ENCODE measurements around the gene SPOCK2.

Gene SPOCK2

DNA sequence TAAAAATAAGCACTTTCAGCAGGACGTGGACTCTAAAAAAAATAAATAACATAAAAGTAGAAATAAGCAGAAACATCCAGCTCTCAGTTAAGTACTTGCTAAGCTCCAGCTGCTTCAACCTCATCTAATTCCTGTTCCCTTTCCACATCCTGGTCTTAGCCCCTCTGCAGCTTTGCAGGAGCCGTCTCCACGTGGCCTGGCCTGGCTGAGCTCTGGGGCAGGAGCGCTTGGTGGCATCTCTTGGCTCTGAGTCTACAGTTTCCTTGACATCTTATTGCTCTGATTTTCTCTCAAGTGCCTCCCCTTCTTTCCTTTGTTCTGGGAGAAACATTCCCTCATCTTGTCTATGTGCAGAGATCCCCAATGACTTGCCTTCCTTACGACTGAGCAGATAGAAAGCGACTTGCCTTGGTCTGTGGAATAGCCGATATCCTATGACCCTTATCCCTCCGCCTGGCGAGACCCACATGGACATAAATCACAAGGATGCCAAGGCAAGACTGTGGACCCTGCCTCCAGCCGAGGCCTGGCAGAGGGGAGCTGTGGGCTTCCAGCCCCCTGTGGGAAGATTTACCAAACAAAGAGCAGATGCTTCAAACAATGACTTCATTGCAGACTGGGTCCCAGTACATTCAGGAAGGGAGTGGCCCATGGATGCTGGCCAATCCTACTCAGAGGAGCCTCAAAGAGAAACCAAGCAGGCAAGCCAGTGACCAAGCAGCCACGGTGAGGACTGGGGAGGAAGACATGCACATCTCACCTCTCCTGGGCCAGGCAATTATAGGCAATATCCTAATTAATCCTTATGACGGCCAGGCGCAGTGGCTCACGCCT lies 61.9 kb downstream of the SPOCK2 start:
- no peak for FAIRE-seq

DNA sequence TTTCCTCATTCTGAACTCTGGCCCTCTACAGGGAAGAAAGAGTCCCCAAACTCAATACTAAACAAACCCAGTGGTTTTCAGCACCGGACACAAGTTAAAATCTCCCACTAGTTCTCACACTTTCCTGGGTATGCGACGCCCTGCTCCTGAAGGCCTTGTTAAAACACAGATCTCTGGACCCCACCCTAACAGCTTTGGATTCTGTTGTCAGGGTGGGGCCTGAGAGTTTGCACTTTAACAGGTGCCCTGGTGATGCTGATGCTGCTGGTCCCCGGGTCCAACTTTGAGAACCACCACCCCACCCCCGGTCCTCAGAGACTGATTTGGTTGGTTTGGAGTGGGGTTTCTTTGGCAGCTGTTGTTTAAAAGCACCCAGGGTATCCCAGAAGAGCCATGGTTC lies 62.5 kb downstream of the SPOCK2 start:
- no peak for FAIRE-seq

DNA sequence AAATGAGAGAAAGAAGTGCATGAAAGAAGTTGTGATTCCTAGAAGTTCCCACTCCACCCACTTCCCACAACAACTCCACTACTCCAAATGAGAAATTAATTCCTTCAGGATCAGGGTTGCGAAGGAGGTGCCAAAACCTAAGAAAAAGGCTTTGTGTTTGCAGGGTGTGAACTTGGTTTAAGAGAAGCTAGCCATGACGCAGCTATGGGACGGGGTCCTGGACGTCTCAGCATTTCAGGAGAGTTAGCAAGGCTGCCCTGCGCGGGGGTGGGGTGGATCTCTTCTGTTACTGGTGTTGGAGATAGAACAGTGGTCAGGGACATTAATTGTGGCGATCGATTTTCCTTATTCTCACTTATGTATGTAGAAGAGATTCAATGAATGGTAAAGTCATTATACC lies 63.0 kb downstream of the SPOCK2 start:
- no peak for FAIRE-seq

DNA sequence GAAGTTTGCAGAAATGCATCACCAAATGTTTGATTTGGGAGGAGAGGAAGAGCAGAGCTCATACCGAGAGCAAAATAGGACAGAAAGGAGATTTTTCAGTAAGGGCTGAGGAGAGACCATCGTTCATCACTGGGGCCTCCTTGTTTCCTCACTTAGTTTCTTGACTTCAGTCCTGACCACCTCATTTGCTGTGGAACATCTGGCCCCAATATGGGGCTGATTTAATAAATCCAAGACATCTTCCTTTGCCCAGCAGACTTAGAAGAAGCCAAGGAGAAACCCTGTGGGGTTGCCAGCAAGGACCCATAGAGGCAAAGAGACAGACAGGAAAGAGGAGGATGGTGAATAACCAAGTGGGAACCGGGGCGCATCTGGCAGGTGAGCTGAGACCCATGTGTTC lies 63.8 kb downstream of the SPOCK2 start:
- FAIRE-seq, result no peak

DNA sequence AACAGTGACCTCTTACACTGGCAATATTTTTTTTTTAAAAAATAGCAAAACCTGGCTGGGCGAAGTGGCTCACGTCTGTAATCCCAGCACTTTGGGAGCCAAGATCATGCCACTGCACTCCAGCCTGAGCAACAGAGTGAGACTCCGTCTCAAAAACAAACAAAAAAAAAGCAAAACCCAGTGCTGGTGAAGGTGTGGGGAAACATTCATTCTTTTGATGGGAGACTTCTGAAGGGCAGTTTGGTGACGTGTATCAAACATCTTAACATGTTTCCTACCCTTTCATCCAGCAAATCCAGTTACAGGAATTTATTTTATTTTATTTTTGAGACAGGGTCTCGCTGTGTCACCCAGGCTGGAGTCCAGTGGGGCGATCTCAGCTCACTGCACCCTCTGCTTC lies 66.1 kb downstream of the SPOCK2 start:
- FAIRE-seq, result no peak

DNA sequence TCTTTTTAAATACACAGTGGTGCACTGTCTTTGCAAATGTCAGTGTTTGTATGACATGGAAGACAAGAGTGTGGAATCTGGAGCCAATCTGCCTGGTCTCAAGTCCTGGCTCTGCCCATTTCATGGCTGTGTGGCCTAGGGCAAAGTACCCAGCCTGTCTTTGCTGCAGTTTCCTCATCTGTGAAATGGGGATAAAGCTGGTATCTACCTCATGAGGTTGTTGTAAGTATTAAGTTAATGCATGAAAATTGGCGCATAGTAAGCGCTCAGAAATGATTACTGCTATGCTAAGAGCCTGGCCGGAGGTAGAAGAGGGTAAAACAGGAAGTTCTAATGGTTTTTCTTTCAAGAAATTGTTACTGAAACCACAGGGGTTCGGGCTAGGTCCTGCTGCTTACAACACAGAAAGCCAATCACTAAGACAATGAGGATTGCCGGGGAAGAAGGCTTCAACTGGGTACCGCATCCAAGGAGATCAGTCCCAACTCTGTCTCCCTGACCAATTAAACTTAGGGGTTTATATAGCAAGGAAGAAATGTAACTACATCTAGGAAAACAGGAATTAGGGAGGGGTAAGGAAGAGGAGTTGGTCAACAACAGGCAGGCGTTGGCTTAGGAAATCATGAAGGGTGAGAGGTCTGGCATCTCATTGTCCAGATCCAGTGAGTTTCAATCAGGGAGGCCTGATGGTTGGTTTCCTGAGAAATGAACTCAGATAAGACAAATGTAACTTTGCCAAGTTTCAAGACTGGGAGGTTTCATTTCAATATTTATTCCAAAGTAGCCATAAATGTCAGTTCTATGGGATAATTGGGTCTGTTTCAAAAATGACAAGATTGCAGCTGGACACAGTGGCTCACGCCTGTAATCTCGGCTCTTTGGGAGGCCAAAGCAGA lies 67.2 kb downstream of the SPOCK2 start:
- no peak for FAIRE-seq

DNA sequence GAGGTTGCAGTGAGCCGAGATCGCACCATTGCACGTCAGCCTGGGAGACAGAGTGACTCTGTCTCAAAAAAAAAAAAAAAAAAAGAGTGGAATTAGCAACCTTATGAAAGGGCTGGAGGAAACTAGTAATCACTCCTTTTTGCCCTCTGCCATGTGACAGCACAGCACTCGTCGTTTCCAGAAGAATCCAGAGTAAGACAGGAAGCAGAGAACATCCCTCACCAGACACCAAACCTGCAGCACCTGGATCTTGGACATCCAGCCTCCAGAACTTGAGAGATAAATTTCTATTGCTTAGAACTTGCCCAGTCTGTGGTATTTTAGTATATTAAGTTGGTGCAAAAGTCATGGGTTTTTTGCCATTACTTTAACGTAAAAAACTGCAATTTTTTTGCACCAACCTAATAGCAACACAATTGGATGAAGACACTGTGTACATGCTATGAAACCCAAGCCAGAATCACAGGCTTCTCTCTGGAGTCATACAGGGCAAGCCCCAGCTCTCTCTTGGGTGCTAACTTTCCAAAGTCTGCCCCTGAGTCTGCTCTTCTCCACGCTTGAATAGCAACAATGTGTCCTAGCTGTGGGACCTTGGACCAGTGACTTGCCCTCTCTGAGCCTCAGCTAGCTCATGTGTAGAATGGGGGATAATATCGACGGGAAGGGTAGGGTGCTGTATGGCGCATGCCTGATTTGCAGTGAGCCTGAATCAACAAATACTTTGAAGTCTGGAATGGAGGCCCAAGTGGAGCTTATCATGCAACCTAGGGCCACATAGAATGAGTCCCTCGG lies 69.1 kb downstream of the SPOCK2 start:
- FAIRE-seq, result no peak

DNA sequence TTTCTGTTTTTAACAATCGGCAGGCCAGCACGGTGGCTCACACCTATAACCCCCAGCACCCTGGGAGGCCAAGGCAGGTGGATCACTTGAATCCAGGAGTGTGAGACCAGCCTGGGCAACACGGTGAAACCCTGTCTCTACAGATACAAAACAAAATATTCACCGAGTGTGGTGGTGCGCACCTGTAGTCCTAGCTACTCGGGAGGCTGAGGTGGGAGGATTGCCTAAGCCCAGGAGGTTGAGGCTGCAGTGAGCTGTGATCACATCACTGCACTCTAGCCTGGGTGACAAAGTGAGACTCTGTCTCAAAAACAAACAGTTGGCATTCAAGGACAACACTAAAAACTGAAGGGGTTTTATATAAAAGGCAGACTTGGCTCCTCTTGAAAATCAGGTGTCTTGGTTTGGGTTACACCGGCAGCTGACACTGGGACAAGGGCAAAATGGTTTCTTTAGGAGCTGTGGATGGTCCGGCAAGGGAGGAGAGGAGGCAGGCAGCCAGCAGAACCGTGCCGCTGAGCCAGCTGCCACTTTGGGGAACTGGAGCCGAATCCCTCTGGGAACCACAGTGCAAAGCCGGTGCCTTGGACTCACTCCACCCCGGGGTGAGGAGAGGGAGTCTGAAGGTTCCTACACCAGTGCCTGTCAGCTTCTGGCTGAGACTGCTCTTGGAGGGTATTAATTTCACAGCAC lies 71.6 kb downstream of the SPOCK2 start:
- no peak for FAIRE-seq

DNA sequence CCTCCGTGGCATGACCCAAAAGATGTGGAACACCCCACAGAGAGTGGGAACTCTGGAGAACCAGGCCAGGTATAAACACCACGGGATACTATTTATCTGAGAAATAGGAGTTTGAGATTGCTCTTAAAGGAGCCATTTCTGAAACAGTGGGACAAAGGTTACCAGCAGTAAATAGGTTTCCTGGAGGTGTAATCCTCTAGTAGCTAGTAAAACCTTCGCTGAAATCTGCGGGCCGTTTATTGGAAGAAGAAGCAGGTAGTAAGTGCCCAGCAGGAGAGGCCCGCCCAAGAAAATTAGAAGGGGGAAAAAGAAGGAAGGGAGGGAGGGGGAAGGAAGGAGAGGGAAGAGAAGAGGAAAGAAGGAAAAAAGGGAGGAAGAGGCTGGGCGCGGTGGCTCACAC lies 72.5 kb downstream of the SPOCK2 start:
- FAIRE-seq, result no peak

DNA sequence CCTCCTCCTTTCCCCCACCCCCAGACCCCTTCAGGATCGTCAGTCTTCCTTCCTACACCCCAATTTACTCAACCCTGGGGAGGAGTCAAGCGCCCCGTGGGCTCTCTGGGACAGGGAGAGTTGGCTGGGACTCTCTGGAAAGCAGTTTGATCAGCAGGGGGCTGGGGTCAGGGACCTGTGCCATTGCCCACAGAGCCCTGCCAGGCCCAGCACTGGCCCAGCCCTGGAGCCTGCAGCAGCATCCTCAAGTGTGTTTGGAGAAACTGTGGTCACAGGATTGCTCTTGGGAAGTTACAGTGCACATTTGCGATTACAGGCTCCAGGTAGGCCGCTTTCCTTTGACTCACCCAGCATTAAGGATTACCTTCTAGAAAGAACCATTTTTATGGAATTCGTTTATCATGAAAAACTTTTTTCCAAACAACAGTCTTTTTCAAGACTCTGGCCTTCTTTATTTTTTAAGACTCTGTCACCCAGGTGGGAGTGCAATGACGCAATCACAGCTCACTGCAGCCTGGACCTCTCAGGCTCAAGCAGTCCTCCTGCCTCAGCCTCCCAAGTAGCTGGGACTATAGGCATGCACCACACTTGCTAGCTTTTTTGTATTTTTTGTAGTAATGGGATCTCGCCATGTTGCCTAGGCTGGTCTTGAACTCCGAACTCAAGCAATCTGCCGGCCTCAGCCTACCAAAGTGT lies 73.4 kb downstream of the SPOCK2 start:
- FAIRE-seq, result no peak

DNA sequence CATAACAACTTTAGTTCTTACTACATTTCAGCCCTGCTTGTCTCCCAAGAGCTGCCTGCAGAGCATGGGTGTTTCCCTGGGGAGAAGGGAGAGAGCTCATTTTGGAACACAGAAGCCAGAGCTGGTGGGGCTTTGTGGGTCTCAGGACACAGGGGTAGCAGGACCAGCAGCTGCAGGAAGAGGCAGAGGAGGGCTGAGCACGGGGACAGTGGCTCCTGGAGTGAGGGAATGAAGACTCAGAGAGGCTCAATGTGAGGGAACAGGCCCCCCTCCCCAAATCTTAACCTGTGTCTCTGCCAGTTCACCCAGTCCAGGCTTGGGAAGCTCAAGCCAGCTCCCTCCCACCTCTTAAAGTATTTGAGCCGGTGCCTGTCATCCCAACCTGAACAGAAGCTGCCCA lies 74.2 kb downstream of the SPOCK2 start:
- FAIRE-seq, result no peak

DNA sequence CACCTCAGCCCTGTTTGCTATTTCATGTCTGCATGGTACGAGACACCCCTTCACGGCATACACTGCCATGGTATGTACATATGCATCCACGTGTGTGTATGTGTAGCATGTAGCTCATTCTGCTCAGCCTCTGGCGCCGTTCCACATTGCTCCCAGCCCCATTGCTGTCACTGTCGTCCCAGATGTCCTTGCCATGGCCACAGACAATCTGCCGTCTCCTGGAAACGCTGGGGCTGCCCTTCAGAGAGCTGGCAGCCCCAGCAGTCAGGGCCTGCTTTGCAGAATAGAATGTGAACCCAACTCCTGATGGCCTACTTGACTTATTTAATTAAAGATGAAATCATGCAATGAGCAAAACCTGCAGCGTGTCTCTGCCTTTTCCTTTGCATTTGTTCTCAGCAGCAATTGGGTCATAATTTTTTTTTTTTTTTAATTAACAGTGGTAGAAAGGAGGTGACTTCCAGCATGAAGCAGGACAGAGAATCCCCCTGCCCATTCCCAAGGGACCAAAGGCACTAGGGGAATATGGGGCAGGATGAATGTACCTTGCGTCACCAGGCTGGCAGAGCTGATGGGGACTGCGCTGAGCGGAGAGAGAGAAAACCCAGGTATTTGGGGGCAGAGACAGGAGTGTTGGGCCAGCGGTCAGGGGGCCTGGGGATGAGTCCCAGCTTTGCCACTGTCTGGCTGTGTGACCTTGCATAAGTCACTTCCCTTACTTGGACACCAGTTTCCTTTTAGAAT lies 75.0 kb downstream of the SPOCK2 start:
- FAIRE-seq, result no peak

DNA sequence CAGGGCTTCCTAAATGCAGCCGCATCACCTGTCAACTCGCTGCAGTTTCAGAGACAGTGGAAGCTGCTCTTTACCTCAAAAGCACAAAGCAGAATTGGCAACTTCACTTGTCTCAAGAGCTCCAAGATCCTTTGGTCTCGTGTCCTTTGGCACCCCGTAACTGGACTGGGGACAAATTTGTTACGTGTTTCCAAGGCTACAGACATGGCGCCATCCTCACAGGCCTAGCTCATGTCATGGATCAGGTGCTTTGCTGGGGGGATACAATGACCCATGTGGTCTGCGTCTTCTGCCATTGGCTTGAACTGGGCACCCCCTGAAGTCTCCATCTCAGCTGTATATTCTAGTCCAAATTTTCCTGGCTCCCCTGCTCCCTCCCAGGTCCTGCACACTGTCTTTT lies 75.6 kb downstream of the SPOCK2 start:
- FAIRE-seq, result no peak

DNA sequence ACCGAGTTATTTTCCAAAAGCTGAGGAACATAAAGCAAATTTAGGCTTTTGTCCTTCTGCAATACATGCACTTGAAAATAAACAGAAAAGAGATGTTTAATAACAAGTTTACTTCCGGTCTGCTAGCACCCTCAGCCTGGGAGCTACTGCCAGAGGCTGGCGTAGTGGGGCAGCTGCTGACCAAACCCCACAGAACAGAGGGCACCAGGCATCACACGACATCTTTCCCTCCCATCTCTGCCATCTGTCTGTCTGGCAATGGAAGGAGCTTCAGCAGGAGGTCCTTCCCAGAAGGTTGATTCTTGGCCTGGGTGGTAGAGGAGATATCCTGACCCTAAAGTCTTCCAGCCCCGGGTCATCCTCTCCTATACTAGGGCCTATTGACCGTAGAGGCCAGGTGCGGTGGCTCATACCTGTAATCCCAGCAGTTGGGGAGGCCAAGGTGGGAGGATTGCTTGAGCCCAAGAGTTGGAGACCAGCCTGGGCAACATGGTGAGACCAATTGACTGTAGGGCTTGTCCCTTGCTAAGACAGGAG lies 76.3 kb downstream of the SPOCK2 start:
- FAIRE-seq, result no peak

DNA sequence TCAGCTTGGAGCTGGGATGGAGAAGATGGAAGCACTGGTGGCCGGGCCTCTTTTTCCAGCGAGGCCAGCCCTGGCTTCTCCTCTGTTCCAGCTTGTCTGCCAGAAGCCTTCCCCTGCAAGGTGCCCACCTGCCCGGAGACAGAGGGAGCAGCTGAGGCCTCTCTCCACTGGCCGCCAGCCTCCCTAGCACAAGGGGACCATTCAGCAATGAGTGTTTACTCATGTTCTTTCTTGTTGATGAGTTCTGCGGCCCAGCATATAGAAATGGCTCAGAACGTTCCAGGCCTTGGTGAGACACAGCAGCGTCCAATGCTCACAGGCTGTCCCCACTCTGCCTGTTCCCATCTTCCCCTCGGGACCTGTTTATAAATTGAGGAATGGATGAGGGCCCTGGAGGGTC lies 76.9 kb downstream of the SPOCK2 start:
- FAIRE-seq, result no peak

DNA sequence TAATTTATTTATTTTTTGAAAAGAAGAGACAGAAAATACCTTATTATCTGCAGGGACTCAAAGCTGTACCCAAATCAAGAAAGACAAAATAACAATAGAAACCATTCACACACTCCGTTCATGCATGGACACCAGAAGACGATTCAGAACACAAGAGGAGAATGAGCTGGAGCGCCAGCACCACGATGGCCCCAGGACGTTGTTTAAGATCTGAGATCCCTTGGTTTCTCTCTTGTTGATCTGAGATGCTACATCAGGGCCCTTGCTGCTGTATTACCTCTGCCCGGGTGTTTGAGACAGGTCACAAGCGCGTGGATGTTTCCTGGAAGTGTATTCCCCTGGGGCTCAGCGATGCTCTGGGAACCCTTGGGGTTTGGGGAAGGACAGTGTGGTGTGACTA lies 77.3 kb downstream of the SPOCK2 start:
- FAIRE-seq, result no peak

DNA sequence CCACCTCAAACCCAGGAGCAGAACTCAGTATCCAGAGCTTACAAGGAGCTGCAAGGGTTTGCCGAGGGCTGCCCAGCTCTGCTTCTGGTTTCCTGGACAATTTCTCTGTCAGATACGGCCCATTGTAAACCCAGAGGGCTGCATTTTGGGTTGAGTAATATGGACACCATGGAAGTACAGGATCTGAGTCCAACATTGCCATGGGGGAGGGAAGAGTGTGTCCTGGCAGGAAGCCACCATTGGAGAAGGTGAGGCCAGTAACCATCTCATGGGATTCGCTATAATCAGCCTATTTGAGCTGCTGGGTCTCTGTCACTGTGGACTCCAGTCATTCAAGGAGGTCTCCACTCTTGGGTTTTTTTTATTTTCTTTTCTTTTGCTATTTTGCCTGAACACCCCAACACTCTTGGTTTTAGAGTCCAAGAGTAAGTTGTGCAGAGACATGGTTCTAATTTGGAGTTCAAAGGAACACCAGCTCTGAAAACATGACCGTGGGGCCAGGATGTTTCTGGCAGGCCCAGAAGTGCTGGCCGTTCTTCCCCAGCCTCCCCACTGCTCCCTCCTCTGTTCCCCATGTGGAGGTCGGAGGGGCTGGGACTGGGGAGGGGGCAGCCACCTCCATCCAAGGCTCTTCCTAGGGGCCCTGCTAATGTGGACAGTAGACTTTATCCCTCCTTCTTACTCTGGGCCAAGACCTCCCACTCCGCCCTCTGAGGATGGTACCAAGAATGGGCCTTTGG lies 77.9 kb downstream of the SPOCK2 start:
- no peak for FAIRE-seq

DNA sequence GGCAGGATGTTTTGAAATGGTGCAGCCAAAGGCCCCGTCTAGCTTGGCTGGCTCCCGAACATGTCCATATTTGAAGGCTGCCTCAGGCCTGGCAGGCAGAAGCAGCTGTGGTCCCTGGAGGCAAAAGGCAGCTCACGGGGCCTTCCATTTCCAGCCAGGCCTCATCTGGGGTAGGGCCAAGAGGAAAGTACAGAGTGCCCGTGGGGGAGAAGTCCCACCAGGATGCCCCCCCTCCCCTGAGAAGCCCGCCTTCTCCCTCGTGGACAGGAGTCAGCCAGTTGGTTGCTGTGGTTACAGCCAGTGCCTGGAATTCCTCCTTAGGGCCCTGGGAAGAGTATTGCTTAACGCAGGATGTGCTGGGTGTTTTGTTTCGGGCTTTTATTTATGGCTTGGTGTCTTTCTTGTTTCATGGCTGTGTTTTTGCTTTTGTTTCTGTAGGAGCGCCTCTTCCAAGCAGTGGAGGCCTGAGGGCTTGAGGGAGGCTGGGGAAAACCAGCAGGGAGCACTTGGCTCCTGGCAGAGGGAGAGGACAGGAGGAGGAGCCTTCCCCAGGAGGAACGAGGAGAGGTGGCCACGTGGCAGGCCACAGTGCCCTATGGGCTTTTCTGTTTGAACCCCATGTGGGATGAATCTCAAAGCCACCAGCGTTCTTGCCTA lies 78.8 kb downstream of the SPOCK2 start:
- no peak for FAIRE-seq

DNA sequence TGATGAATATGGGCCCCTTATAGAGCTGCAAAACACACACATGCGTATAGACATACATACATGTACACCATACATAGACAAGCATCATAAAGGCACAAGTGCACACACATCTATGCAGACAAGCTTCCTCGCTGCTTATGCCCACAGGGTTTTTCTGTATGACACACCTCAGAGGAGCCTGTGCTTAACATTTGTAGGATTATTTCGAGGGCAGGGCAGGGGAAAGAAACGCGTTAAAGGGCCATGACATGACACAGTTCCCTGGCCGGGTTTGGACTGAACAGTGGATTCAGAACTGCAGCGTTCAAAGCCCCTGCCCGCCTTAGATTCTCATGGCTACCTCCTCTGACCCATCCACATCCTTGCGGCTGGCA lies 79.3 kb downstream of the SPOCK2 start:
- no peak for FAIRE-seq

Measured in G401.6 (cell line).